Hepatocyte (in vitro differentiated cells): ENCODE measurements around the gene CFAP58. TPM values are rescaled to one million over a fixed set of nuclear protein-coding genes. Genes with fewer than 3 reads are reported as not detected.

ENCODE experiments used
- DNase-seq: peaks from one replicate; pipeline ENCODE4 v3.0.0-alpha.2; 2016; ENCODE audit warnings: low spot score
- H2AFZ ChIP-seq: fragments of 200-600 bp; sonication (generic); 2 replicates; pipeline ENCODE4 v1.6.0; 2016; ENCODE audit warnings: antibody characterized with exemption, mild to moderate bottlenecking
- H3K27ac ChIP-seq: fragments of 200-600 bp; sonication (generic); 2 replicates; pipeline ENCODE4 v1.5.1; 2016; ENCODE audit warnings: mild to moderate bottlenecking
- H3K27me3 ChIP-seq: fragments of 200-600 bp; sonication (generic); 2 replicates; pipeline ENCODE4 v1.6.1; 2016
- H3K36me3 ChIP-seq: fragments of 200-600 bp; sonication (generic); replicated peaks from 2 replicates; pipeline ENCODE4 v1.5.1; 2016; ENCODE audit warnings: low read depth; ENCODE audit not compliant: insufficient read depth
- H3K4me1 ChIP-seq: fragments of 200-600 bp; sonication (generic); 2 replicates; pipeline ENCODE4 v1.5.1; 2016; ENCODE audit warnings: mild to moderate bottlenecking, moderate library complexity; ENCODE audit not compliant: insufficient read depth
- H3K4me2 ChIP-seq: fragments of 200-600 bp; sonication (generic); 2 replicates; pipeline ENCODE4 v1.6.0; 2016
- H3K4me3 ChIP-seq: fragments of 200-600 bp; sonication (generic); 2 replicates; pipeline ENCODE4 v1.5.1; 2016; ENCODE audit warnings: mild to moderate bottlenecking
- H3K79me2 ChIP-seq: fragments of 200-600 bp; sonication (generic); 2 replicates; pipeline ENCODE4 v1.6.0; 2017; ENCODE audit warnings: mild to moderate bottlenecking
- H3K9me2 ChIP-seq: fragments of 200-600 bp; sonication (generic); replicated peaks from 2 replicates; pipeline ENCODE4 v1.6.0; 2017; ENCODE audit warnings: mild to moderate bottlenecking; ENCODE audit not compliant: insufficient read depth
- H3K9me3 ChIP-seq: fragments of 200-600 bp; sonication (generic); 2 replicates; pipeline ENCODE4 v1.5.1; 2016; ENCODE audit warnings: low read depth, mild to moderate bottlenecking
- H4K20me1 ChIP-seq: fragments of 200-600 bp; sonication (generic); 2 replicates; pipeline ENCODE4 v1.6.0; 2016; ENCODE audit warnings: mild to moderate bottlenecking; ENCODE audit not compliant: insufficient read depth, poor library complexity, severe bottlenecking
- CTCF ChIP-seq: fragments of 200-600 bp; sonication (generic); IDR thresholded peaks from 2 replicates; pipeline ENCODE4 v1.5.1; 2016; ENCODE audit warnings: antibody characterized with exemption, mild to moderate bottlenecking; ENCODE audit not compliant: poor library complexity
- EZH2 ChIP-seq: fragments of 200-600 bp; sonication (generic); IDR thresholded peaks from 2 replicates; pipeline ENCODE4 v1.6.1; 2016; ENCODE audit warnings: antibody characterized with exemption, mild to moderate bottlenecking, borderline replicate concordance
- EZH2phosphoT487 ChIP-seq: fragments of 200-600 bp; sonication (generic); IDR thresholded peaks from one replicate; pipeline ENCODE4 v1.6.1; 2018; ENCODE audit warnings: antibody characterized with exemption, mild to moderate bottlenecking, low read depth, moderate library complexity; ENCODE audit not compliant: unreplicated experiment, severe bottlenecking
- WGBS: methylation state at CpG from one replicate; pipeline ENCODE4 v1.1.6; 2016; ENCODE audit warnings: low lambda C conversion rate; ENCODE audit errors: missing lambda C conversion rate; 5-methylcytosine and 5-hydroxymethylcytosine counted together
- polyA plus RNA-seq: library from polyadenylated mRNA; unstranded; fragments of >200 nt; fragmentation: Nextera tagmentation; extraction: Ambion mirVana; gene quantifications from 2 replicates; pipeline ENCODE4 v1.2.1, GENCODE V29; 2016
- total RNA-seq: library from RNA; depleted of rRNA; stranded (reverse); fragments of >200 nt; gene quantifications from 2 replicates; pipeline ENCODE4 v1.2.3, GENCODE V29; 2014

Gene CFAP58
- total and polyA plus RNA-seq, 2 experiments from 2014 or later = 0.17 TPM; not detected in 1

- Histone ChIP-seq H4K20me1 (no peaks in the 10 kb centered on the region), H2AFZ (no peak overlapping the region), H3K27me3 (no peaks in the 10 kb centered on the region), H3K4me1 (no peaks in the 10 kb centered on the region), H3K4me2 (no peak overlapping the region), H3K79me2 (no peaks in the 10 kb centered on the region), H3K36me3 (no peaks in the 10 kb centered on the region), H3K9me2 (no peaks in the 10 kb centered on the region), H3K9me3 (no peaks in the 10 kb centered on the region), H3K4me3 (no peak overlapping the region), H3K27ac (no peak overlapping the region)
- TF ChIP-seq EZH2phosphoT487 = no peak
- no peak for TF ChIP-seq CTCF
- no peak for TF ChIP-seq EZH2
- WGBS = 89% methylated on average over 4 of the region's 4 CpGs
- no peak for DNase-seq
These were observed 7.7 kb upstream of the CFAP58 start for GRCh38 chr10:104345941-104346340.

GRCh38 chr10:104347295-104348045, 6.2 kb upstream of the CFAP58 start:
- no peaks in the 10 kb centered on the region for H3K27me3 ChIP-seq
- no peaks in the 10 kb centered on the region for H4K20me1 ChIP-seq
- no peak overlapping the region for H3K27ac ChIP-seq
- H3K4me2 ChIP-seq = no peak overlapping the region
- WGBS = 78% methylated on average over 4 of the region's 4 CpGs
- no peaks in the 10 kb centered on the region for H3K9me3 ChIP-seq
- no peaks in the 10 kb centered on the region for H3K9me2 ChIP-seq
- TF ChIP-seq CTCF (no peak), EZH2phosphoT487 (no peak), EZH2 (no peak)
- H3K36me3 ChIP-seq = no peaks in the 10 kb centered on the region
- no peaks in the 10 kb centered on the region for H3K79me2 ChIP-seq
- no peaks in the 10 kb centered on the region for H3K4me1 ChIP-seq
- H3K4me3 ChIP-seq = no peak overlapping the region
- no peak overlapping the region for H2AFZ ChIP-seq
- DNase-seq = no peak

- H3K4me1 ChIP-seq = no peaks in the 10 kb centered on the region
- H3K4me2 ChIP-seq = no peak overlapping the region
- H3K27ac ChIP-seq = no peak overlapping the region
- no peaks in the 10 kb centered on the region for H3K27me3 ChIP-seq
- H3K9me2 ChIP-seq = no peaks in the 10 kb centered on the region
- no peak overlapping the region for H3K4me3 ChIP-seq
- H4K20me1 ChIP-seq = no peaks in the 10 kb centered on the region
- DNase-seq = no peak
- no peak for TF ChIP-seq EZH2phosphoT487
- no peak for TF ChIP-seq EZH2
- no peak for TF ChIP-seq CTCF
- H3K36me3 ChIP-seq = no peaks in the 10 kb centered on the region
- 84% methylated on average over 2 of the region's 2 CpGs for WGBS
- H2AFZ ChIP-seq = no peak overlapping the region
- no peaks in the 10 kb centered on the region for H3K9me3 ChIP-seq
- no peaks in the 10 kb centered on the region for H3K79me2 ChIP-seq
These were observed 5.0 kb upstream of the CFAP58 start for GRCh38 chr10:104348601-104349000.
